Activated CD4-positive, CD25-positive, alpha-beta regulatory T cell treated with anti-CD3 and anti-CD28 coated beads, Interleukin-2, amount 50 U/mL, for 16 hours (primary cell): ENCODE results near the gene FUNDC1.
"Not testable (repeated sequence)": the region's sequence is repeated elsewhere in the genome, so short reads cannot be mapped to it uniquely, and the experiment has no call there.

Experiments used
- DNase-seq: peaks from one replicate; pipeline ENCODE4 v3.0.0-alpha.2; 2020; ENCODE audit warnings: low read depth, low spot score

FUNDC1 gene, protein sequence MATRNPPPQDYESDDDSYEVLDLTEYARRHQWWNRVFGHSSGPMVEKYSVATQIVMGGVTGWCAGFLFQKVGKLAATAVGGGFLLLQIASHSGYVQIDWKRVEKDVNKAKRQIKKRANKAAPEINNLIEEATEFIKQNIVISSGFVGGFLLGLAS

GRCh38 chrX:44542567-44543325, at the start of gene FUNDC1:
Gene FUNDC1 (minus strand): TSS chrX:44542859. CDS start chrX:44542832, 27 bp downstream.
- peak; percentile 79 for DNase-seq

DNA sequence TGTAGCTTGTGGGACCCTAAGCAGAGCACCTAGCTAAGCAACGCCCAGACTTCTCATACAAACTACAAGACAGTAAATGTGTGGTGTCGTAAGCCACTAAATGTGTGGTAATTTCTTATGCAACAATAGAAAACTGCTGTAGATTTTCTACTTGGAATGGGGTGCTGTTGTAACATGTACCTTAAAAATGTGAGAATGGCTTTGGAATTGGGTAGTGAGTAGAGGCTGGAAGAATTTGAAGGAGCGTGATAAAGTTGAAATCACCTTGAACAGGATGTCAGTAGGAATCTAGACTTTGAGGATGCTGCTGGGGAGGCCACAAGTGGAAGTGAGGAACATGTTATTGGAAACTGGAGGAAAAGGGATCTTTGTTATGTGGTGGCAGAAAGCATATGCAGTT, 43.2 kb upstream of the FUNDC1 start:
- DNase-seq = no peak

DNA sequence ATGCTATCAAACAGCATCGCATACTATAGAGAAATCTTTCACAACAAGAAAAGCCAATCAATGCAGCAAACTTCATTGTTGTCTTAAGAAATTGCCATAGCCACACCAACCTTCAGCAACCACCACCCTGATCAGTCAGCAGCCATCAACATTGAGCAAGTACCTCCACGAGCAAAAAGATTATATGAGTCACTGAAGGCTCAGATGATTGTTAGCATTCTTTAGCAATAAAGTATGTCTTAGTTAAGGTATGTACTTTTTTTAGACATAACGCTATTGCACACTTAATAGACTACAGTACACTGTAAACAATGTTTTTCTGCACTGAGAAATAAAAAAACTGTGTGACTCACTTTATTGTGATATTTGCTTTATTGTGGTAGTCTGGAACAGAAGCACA, 37.8 kb upstream of the FUNDC1 start:
- no peak for DNase-seq

- DNase-seq = no peak
Observed at GRCh38 chrX:44572340-44572938, 29.8 kb upstream of the FUNDC1 start.

- DNase-seq = no peak
Observed at GRCh38 chrX:44570522-44570921, 27.9 kb upstream of the FUNDC1 start.

- DNase-seq = no peak
Observed at GRCh38 chrX:44569122-44569521, 26.5 kb upstream of the FUNDC1 start.

DNA sequence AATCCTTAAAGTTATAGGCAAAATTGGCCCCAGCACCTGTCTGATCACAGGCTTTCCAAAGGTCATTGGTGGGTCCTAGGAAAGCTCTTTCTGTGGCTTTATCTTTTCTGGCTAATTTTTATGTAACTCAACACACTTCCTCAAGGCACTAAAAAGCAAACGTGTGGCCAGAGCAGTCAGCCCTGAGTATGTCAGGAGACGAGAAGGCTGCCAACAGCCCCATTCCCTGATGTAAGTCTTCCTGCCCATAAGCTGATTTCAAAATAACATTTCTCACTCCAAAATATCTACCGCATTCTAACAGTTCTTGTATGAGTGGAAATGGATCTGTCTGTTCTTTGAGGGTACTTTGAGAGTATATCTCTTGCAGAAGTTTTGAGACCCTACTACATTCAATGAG, 25.5 kb upstream of the FUNDC1 start:
- DNase-seq = no peak

GRCh38 chrX:44561896-44562295, 19.2 kb upstream of the FUNDC1 start:
- DNase-seq = not testable (repeated sequence)

- no peak for DNase-seq
Observed at GRCh38 chrX:44550563-44550962, 7.9 kb upstream of the FUNDC1 start.

- DNase-seq = not testable (repeated sequence)
Observed at GRCh38 chrX:44545454-44545853, 2.8 kb upstream of the FUNDC1 start.

DNA sequence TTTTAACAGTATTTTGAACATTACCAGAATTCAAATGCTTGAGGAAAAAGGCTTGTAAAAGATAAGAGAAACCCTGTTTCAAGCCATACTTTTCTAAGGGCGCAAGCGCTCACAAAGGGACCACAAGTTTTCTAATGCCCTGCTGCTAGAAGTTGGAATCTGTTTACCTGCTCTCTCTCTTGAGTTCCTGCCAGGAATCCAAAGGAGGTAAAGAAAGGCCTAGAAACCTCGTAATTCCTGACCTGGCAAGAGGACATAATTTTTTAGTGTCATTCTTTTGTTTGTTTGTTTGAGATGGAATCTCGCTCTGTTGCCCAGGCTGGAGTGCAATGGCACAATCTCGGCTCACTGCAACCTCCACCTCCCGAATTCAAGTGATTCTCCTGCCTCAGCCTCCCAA, 1.4 kb upstream of the FUNDC1 start:
- no peak for DNase-seq

DNA sequence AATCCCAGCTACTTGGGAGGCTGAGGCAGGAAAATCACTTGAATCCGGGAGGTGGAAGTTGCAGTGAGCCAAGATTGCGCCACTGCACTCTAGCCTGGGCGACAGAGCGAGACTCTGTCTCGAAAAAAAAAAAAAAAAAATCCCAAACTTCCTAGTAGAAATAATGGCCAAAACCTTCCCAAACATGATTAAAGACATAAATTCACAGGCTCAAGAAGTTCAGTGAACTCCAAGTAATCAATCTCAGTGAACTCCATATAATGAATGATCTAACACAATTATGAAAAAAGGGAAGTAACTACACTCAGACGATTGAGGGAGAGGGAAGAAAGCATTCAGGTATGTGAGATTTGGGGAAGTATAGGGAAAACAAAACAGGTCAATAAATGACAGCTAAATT, 6.5 kb downstream of the FUNDC1 start:
- no peak for DNase-seq

DNA sequence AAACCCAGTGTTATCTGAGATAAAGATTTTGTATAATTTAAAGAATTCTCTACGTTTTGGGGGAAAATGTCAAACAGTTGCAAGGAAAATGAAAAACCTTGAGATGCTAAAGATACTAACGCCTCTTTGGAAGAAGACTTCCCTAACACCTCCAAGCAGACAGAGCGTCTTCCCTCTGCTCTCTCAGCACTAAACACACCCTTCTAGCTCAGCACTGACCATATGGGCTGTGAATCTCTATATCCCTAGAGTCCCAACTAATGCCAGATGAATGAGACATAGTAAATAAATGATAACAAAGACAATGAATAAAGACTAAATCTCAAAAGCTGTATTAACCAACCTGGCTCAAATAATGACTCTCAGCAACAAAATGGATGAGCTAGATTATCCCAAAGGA, 13.3 kb downstream of the FUNDC1 start:
- no peak for DNase-seq

DNA sequence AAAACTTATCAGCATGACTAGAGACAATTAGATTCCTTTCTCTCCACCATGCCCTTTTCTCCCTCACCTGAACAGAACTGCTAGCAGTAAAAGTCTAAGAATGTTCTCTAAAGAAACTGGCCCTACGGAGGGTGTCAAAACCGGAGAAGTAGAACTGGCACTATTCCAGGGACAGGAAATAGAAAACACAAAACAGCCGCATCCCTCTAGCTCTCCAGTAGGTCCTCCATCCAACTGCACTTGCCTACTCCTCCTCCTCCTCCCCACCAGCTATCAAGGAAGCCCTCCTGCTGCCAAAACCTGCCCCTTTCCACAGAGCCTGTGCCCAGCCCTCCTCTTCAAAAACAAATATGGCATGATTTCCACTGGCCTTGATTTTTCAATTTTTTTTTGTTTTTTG, 28.4 kb downstream of the FUNDC1 start:
- no peak for DNase-seq

DNA sequence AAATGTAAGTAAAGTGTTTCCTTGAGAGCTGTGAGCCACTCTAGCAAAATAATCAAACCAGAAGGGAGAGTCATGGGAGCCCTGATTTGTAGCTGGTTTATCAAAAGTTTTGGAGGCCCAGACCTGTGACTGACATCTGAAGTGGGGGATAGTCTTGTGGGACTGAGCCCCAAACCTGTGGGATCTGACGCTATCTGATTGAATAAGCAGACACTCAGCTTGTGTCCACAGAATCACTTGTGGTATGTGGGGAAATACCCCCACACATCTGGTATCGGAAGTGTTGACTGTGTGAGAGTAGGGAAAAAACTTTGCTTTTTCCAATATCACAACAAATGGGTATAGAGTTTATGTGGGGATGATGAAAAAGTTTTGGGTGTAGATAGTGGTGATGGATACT, 35.4 kb downstream of the FUNDC1 start:
- no peak for DNase-seq

DNA sequence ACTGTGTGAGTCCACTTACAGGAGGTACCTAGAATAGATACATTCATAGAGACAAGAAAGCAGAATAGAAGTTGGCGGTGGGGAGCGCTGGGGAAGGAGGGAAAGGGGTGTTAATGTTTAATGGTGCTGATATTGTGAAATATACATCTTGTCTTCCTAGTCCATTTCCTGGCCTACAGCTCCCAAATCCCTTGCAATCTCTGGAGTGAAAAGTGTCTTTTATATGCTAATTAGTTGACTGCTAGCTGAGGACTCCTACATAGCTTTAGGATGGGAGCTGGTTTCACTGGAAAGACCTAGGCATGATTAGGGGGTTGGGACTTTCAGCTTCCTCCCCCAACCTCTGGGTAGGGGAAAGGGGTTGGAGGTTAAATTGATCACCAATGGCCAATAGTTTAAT, 36.0 kb downstream of the FUNDC1 start:
- no peak for DNase-seq

GRCh38 chrX:44503560-44503959, 39.1 kb downstream of the FUNDC1 start:
- DNase-seq = no peak

DNA sequence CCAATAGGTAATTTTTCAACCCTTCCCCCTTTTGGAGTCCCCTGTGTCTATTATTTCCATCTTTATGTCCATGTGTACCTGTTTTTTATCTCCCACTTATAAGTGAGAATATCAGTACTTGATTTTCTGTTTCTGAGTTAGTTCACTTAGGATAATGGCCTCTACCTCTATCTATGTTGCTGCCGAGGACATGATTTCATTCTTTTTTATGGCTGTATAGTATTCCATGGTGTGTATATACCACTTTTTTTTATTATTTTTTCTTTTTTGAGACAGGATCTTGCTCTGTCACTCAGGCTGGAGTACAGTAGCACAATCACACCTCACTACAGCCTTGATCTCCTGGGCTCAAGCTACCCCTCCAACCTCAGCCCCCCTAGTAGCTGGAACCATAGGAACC, 47.6 kb downstream of the FUNDC1 start:
- DNase-seq = no peak

GRCh38 chrX:44494357-44494756, 48.3 kb downstream of the FUNDC1 start:
- no peak for DNase-seq

- no peak for DNase-seq
Observed at GRCh38 chrX:44489515-44489914, 53.1 kb downstream of the FUNDC1 start.

DNA sequence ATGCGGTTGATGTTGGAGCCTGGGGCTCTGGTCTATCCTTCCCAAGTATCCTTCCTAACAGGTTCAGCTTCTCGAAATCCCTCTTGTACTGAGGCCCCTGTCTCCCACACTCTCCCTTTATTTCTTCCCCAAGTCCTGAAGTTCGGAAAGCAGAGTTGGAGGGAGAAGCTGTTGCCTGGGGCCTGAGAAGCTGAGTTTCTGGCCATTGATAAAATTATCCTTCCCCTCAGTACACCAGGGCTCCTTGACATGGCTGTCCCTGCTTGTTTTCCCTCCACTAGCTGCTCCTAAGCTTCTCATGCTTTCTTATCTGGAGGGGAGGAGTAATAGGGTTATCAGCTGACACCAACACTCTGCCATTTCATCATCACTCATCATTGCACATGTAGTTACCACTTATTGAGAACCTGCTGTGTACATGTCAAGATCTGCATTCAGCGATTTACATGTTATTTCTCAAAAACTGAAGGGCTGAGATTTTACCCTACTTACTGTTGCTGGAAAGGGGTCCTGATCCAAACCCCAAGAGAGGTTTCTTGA, 58.0 kb downstream of the FUNDC1 start:
- no peak for DNase-seq

DNA sequence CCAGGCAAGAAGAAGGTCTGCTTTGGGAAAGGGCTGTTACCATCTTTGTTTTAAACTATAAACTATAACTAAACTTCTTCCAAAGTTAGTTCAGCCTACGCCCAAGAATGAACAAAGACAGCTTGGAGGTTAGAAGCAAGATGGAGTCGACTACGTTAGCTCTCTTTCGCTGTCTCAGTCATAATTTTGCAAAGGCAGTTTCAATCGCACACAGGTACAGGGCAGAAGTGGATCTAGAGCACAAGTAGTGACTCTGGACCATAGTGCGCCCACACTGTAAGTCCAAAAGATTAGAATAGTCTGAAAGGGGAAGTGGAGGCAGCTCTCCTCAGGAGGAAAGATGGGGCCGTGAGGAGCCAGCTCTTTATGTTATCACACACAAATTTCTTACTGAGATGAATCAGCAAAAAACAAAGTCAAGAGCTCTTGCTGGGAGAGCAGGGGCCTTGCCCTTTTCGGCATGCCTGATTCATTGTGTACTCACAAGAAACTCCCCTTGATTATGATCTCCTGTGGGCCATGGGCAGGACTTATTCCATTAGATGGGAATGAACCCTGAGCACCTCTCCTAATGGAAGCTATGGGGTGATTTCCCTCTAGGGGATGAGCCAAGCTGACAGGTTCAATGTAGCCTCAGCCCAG, 58.6 kb downstream of the FUNDC1 start:
- no peak for DNase-seq
